NB4 (cell line): ENCODE results near the gene MYO10.

ENCODE experiments used
- CTCF ChIP-seq: IDR thresholded peaks from one replicate; pipeline ENCODE4 v1.5.1; 2012; ENCODE audit warnings: low read depth, low read length
- MAX ChIP-seq: IDR thresholded peaks from 2 replicates; pipeline ENCODE4 v1.6.1; 2011; ENCODE audit warnings: low read depth, low read length
- POLR2A ChIP-seq: IDR thresholded peaks from 2 replicates; pipeline ENCODE4 v1.6.1; 2011; ENCODE audit warnings: mild to moderate bottlenecking; ENCODE audit not compliant: insufficient read length; ENCODE audit errors: extremely low read depth

- TF ChIP-seq POLR2A = no peak
- no peak for TF ChIP-seq MAX
- TF ChIP-seq CTCF = no peak
Observed at GRCh38 chr5:16918891-16919671, 17.0 kb downstream of the MYO10 start.
